ENCODE results near the gene F7. TPM values are rescaled to one million over a fixed set of nuclear protein-coding genes. Genes with fewer than 3 reads are reported as not detected.
"Not testable (repeated sequence)": the region's sequence is repeated elsewhere in the genome, so short reads cannot be mapped to it uniquely, and the experiment has no call there.

F7 gene
- polyA plus RNA-seq, 1 experiment = 0.06 TPM

DNA sequence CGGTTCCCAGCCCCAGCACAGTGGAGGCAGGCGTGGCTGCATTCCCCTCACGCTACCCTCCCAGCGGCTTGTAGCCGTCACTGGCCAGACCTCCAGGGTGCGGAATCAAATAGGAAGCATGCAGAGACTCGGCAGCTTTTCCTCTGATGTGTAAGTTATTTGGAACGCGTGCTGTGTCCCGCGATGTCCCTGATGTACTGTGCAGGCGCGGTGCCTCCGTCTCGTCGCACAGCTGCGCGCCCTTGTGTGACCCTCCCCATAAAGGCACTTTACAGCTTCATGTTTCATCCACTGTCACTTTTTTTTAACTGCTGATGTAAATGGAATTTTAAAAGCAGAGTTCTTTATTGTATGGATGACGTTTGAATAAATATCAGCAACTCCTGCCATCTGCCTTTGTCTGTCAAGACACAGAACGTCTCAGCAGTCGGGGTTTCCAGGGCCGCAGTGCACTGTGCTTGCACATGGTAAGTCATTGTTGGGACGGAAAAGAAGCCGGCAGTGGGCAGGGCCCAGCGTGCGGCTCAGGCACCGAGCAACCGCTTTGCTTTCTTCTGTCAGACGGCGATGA, 7.3 kb upstream of the F7 start:
- ChIA-PET POLR2A (no interaction called here), CTCF (no interaction called here)
- H3K27me3 ChIP-seq (ENCODE audit: control insufficient read depth, insufficient read depth, low read length) = peaks cover 37% of the 10 kb centered on the region
- DNase-seq (ENCODE audit: low read depth, low spot score) = no peak
- H3K27ac ChIP-seq (ENCODE audit: low read depth, low read length) = no peak overlapping the region
- no peaks in the 10 kb centered on the region; the same call in 1 of the 2 replicates for H3K9me3 ChIP-seq (ENCODE audit: control insufficient read depth, insufficient read depth, low read length)
- TF ChIP-seq, protein P1, sequence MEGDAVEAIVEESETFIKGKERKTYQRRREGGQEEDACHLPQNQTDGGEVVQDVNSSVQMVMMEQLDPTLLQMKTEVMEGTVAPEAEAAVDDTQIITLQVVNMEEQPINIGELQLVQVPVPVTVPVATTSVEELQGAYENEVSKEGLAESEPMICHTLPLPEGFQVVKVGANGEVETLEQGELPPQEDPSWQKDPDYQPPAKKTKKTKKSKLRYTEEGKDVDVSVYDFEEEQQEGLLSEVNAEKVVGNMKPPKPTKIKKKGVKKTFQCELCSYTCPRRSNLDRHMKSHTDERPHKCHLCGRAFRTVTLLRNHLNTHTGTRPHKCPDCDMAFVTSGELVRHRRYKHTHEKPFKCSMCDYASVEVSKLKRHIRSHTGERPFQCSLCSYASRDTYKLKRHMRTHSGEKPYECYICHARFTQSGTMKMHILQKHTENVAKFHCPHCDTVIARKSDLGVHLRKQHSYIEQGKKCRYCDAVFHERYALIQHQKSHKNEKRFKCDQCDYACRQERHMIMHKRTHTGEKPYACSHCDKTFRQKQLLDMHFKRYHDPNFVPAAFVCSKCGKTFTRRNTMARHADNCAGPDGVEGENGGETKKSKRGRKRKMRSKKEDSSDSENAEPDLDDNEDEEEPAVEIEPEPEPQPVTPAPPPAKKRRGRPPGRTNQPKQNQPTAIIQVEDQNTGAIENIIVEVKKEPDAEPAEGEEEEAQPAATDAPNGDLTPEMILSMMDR (IDR thresholded peaks at IDR 0.05; ENCODE audit: low read depth, low read length) = no peak
- H3K4me3 ChIP-seq (ENCODE audit: low read depth, low read length) = peak overlapping the region; percentile 7

DNA sequence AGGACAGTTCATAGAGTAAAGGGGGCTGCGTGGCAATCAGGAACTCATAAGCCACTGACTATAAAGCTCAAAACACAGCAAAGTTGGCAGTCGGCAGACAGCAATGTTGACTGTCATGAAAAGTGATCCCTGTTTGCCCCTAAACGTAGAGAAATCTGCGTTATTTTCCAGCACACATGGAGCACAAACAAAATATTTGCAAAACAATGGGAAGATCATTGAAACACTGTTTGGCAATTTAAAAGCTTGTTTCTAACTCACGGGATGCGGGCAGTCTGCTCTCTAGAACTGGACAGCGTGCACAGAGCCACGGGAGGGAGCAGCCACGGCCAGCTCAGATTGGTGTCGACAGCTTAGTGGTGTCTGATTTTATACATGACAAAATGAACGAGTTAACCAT, 6.4 kb upstream of the F7 start:
- no peak overlapping the region for H3K4me3 ChIP-seq (ENCODE audit: low read depth, low read length)
- no peak for DNase-seq (ENCODE audit: low read depth, low spot score)
- H3K9me3 ChIP-seq (ENCODE audit: control insufficient read depth, insufficient read depth, low read length) = no peaks in the 10 kb centered on the region; the same call in 1 of the 2 replicates
- H3K27me3 ChIP-seq (ENCODE audit: control insufficient read depth, insufficient read depth, low read length) = peaks cover 33% of the 10 kb centered on the region
- H3K27ac ChIP-seq (ENCODE audit: low read depth, low read length) = no peak overlapping the region
- ChIA-PET CTCF (no interaction called here), POLR2A (no interaction called here)
- TF ChIP-seq, protein P1 (IDR thresholded peaks at IDR 0.05; ENCODE audit: low read depth, low read length) = no peak

DNA sequence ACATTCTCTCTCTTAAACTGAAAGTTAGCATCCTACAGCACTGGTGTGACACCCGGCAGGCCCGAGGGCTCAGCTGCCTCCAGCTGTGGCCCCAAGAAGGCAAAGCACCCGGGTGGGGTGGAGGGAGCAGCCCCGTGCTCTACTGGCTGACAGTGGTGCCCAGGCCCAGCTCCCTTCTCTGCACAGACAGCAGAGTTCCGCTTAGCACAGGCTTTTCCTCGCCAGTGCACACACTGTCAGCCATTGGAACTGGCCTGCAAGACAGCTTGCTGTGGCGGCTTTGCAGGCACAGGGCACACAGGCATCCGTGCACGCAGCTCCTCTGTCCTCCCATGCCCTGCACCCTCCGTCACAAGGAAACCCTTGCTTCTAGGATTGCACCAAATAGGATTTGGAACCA, 3.3 kb upstream of the F7 start:
- CTCF ChIA-PET; H3K9me3 ChIP-seq (ENCODE audit: control insufficient read depth, insufficient read depth, low read length); H3K27ac ChIP-seq (ENCODE audit: low read depth, low read length); H3K4me3 ChIP-seq (ENCODE audit: low read depth, low read length); POLR2A ChIA-PET; DNase-seq (ENCODE audit: low read depth, low spot score): not testable (repeated sequence)
- H3K27me3 ChIP-seq (ENCODE audit: control insufficient read depth, insufficient read depth, low read length) = peaks cover 23% of the 10 kb centered on the region

DNA sequence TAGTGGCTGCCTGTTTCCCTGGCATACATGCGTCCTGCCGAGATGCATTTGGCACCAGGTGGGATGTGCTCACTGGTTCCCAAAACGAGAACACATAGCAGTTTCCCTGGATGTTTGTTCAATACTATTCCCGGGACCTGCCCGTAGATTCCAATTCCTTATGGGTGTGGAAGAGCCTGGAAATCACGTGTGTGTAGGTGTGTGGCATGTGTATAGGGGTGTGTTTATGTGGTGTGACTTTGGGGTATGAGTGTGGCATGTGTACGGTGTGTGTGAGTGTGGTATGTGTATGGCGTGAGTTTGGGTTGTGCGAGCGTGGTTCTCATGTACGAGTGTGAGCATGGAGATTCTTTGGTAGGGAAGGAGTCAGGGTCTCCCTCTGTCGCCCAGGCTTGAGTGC, 2.9 kb upstream of the F7 start:
- Histone ChIP-seq H3K4me3 (ENCODE audit: low read depth, low read length) (no peak overlapping the region), H3K9me3 (ENCODE audit: control insufficient read depth, insufficient read depth, low read length) (peaks cover 9% of the 10 kb centered on the region; the same call in 1 of the 2 replicates), H3K27ac (ENCODE audit: low read depth, low read length) (no peak overlapping the region), H3K27me3 (ENCODE audit: control insufficient read depth, insufficient read depth, low read length) (peaks cover 20% of the 10 kb centered on the region)
- TF ChIP-seq, protein P1 (IDR thresholded peaks at IDR 0.05; ENCODE audit: low read depth, low read length) = no peak
- POLR2A ChIA-PET = no interaction called here
- DNase-seq (ENCODE audit: low read depth, low spot score) = no peak
- CTCF ChIA-PET = no interaction called here

DNA sequence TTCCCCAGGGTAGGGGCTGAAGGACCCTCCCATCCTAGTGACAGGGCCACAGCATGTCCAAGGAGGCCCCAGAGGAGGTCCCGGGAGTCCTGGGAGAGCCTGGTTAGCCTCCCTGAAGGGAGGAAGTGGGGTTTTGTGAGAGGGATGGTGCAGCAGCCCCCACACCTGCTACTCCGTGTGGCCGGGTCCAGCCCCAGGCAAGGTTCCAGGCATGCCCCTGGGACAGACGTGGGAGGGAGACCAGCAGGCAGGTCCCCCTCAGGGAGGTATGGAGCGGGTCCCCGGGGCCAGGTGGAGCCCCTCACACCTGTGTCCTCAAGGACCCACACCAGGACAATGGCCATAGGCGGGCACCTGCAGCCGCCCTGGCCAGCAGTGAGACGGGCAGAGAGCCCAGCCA, 1.9 kb upstream of the F7 start:
- H3K27me3 ChIP-seq (ENCODE audit: control insufficient read depth, insufficient read depth, low read length) = peaks cover 13% of the 10 kb centered on the region
- no peak overlapping the region for H3K4me3 ChIP-seq (ENCODE audit: low read depth, low read length)
- DNase-seq (ENCODE audit: low read depth, low spot score) = no peak
- H3K27ac ChIP-seq (ENCODE audit: low read depth, low read length) = no peak overlapping the region
- peaks cover 18% of the 10 kb centered on the region for H3K9me3 ChIP-seq (ENCODE audit: control insufficient read depth, insufficient read depth, low read length)
- ChIA-PET CTCF (no interaction called here), POLR2A (no interaction called here)
- TF ChIP-seq, protein P1 (IDR thresholded peaks at IDR 0.05; ENCODE audit: low read depth, low read length) = no peak
